CD4-positive, alpha-beta T cell treated with Interleukin-21 for 1 hour (primary cell): ENCODE results near the gene POLG2.
A peak's percentile ranks its signal among the peaks of the same experiment; 100 is the strongest.
"Not testable (repeated sequence)": the region's sequence is repeated elsewhere in the genome, so short reads cannot be mapped to it uniquely, and the experiment has no call there.

Experiments
- DNase-seq: peaks from one replicate; pipeline ENCODE4 v3.0.0-alpha.2; 2020

The POLG2 gene

DNA sequence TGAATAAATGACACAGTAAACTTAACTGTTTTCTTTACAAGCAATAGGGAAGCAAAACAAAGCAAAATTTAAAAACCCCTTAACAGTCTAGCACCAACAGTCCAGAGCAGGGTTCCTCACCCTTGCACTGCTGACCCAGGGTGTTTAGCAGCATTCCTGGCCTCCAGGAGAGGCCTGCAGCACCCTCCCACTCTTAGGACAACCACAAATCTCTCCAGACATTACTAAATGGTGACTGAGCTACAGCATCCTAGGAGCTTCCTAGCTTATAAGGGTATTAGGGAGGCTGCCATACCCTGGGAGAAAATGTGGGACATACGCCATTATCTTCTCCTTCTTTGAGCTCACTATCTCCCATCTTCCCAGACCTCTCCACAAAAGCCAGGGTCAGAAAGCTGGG lies 15.9 kb downstream of the POLG2 start:
- no peak for DNase-seq

DNA sequence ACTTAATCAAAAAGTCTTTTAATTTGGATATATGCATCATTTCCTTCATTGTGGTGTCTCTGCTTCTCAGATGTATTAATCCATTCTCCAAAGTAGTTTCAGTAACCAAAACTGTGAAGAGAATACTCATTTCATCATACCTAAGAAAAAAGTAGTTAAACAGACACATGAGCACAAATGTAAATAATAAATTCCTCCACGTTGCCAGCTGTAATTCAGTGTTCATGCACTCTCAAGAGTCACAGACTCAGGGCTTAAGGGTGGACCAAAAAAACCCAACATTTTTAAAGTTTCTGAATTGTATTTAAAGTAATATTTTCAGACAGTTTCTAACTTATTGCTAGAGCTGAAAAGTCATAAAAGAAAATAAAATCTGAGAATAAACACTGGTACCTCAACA lies 19.0 kb downstream of the POLG2 start:
- DNase-seq = no peak

DNA sequence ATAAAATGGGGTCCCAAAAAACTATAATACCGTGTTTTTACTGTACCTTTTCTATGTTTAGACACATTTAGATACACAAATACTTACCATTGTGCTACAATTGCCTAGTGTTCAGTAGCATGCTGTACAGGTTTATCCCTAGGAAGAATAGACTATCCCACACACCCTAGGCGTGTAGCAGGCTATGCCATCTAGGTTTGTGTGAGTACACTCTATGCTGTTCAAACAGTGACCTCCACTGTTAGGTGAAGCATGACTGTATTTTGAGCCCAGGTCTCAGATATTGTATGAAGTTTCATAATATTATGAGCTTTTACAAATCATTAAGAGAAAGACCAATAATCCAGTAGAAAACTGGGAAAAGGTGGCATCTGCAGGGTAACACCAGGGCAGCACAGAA lies 24.3 kb downstream of the POLG2 start:
- no peak for DNase-seq

DNA sequence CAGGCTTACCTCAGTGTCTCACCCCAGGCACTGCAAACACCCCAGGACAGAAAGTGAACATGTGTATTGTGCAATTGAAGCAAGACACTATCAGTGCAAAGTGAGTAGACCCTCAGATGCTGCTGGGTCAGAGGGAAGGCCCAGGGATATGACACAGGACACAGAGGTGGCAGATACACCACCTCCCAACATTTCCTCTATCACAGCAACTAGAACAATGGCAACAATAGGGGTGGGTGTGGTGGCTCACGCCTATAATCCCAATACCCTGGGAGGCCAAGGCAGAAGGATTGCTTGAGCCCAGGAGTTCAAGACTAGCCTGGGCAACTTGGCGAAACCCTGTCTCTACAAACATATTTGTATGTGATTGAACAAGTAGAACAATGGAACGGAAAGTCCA lies 25.4 kb downstream of the POLG2 start:
- no peak for DNase-seq

DNA sequence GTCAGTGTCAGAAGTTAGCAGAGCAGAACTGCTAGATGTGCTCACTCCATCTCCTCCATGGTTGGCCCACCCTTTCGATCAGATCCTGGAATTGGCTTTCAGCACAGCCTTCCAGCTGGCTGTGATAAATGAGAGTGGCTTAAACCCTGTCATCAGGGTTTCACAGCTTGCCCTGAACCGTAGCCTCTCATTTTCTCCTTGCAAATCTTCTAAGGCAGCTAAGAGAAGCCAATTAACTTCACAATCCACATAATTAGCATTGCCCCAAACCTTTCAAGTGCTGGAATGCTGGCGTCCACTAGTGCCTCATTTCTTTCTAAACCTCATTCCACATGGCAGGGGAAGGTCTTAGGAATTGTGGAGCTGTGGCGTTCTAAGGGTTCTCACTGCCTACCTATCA lies 26.2 kb downstream of the POLG2 start:
- DNase-seq = no peak

DNA sequence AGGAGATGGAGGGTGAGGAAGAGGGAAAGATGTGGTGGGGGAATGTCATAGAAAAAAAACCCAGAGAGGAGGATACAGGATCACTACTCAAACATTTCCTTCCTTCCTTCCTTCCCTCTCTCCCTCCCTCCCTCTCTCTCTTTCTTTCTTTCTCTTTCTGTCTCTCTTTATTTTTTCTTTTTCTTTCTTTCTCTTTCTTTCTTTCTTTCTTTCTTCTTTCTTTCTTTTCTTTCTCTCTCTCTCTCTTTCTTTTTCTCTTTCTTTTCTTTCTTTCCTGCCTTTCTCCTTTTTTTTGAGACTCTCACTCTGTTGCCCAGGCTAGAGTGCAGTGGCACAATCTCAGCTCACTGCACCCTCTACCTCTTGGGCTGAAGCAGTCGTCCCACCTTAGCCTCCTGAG lies 30.0 kb downstream of the POLG2 start:
- DNase-seq = not testable (repeated sequence)

DNA sequence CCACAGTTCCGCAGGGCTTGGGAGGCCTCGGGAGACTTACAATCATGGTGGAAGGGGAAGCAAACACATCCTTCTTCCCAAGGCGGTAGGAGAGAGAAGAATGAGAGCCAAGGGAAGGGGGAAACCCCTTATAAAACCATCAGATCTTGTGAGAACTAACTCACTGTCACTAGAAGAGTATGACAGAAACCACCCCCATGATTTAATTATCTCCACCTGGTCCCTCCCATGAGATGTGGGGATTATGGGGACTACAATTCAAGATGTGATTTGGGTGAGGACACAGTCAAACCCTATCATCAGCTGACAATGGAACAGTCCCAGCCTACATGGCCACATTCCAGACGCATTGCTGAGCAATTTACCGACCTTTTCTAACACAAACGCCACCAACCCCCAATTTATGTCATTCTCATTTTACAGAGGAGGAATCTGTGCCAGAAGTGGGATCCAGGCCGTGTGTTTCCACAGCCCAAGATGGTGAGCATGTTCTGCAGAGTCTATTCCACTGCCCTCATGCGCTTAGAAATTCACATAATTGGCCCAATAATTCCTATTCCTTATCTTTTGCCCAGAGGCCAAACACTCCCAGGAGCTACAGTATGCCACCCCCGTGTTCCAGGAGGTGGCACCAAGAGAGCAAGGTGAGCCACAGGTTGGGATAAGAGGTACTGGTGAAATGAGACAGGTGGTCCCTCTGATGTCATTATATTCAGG lies 30.7 kb downstream of the POLG2 start:
- no peak for DNase-seq

DNA sequence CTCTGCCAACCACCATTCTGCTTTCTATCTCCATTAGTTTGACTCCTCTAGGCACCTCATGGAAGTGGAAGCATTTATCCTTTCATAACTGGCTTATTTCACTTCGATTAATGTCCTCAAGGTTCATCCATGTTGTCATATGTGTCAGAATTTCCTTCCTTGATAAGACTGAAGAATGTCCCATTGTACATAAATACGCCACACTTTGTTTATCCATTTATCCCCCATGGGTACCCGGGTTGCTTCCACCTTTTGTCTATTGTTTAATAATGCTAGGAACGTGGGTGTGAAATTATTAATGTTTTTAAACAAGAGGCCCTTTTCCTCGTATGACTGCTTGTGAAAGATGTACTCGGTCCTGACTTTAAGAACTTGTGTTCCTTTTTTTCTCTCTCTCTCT lies 35.1 kb downstream of the POLG2 start:
- DNase-seq = no peak

DNA sequence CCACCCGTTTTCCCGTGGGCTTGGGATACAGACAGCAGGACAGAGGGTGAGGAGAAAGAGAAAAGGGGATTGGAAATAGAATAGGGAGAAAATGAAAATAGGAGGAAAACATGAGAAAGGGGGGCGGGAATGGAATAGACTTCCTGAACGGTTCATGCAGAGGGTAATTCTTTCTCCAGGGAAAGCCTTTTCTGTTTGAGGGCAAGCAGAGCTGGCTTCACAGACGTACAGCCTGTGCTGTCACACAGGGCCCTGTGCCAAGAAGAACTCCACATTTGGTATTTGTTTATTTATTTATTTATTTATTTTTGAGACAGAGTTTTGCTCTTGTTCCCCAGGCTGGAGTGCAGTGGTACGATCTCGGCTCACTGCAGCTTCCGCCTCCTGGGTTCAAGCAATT lies 35.9 kb downstream of the POLG2 start:
- no peak for DNase-seq

DNA sequence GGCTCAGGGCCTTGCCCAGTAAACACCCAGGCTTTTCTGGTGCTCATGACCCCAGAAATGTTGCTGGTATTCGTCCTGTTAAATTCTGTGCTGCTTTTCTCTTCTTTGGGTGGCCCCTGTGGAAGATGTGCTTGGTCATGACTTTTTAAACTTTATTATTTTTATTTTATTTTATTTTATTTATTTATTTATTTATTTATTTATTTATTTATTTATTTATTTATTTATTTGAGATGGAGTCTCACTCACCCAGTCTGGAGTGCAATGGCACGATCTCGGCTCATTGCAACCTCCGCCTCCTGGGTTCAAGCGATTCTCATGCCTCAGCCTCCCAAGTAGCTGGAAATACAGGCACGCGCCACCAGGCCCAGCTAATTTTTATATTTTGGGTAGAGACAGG lies 37.0 kb downstream of the POLG2 start:
- DNase-seq = not testable (repeated sequence)

DNA sequence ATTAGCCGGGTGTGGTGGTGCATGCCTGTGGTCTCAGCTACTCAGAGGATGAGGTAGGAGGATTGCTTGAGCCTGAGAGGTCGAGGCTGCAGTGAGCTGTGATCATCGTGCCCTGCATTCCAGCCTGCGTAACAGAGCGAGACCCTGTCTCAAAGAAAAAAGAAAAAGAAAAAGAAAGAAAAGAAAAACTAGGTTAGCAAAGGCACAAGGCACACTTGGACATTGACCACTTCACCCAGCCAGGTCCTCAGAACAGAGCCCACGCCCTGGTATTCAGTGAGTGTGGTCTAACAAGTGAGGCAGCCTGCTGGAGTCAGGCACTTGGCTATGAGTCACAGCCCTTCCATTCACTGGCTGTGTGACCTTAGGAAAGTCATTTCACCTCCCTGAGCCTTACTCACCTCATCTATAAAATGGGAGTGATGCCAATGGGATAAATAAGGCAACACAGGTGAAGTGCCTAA lies 37.5 kb downstream of the POLG2 start:
- DNase-seq = no peak

DNA sequence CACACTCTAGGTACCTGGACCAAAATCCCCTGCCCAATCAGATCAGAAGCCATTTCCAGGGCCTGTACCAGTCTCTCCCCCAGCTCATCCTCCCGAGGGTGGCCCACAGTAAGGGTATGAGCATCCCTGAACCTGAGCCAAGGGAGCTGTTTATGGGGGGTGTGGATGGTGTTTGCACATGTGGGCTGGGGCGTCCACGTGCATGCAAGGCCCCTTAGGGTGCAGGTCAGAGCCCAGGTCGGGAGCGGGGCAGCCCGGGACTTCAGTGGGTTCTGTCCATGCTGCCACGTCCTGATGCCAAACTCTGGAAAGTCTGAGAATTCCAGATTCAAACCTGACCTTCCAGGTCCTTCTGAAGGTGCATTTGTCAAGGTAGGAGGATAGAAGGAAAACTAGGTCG lies 38.1 kb downstream of the POLG2 start:
- DNase-seq = no peak

DNA sequence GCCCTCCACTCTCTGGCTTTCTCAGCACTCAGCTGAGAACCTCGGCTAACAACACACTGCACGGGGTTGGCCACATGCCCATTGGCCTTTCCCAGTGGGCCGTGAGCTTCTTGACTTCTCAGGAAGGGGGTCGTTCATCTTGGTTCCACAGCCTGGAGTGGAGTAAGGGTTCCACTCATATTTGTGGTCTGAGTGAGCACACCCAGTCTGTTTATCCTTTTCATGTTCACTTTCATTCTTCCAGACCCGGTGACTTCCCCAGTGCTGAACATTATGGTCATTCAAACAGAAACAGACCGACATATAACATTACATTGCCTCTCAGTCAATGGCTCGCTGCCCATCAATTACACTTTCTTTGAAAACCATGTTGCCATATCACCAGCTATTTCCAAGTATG lies 39.7 kb downstream of the POLG2 start:
- no peak for DNase-seq

DNA sequence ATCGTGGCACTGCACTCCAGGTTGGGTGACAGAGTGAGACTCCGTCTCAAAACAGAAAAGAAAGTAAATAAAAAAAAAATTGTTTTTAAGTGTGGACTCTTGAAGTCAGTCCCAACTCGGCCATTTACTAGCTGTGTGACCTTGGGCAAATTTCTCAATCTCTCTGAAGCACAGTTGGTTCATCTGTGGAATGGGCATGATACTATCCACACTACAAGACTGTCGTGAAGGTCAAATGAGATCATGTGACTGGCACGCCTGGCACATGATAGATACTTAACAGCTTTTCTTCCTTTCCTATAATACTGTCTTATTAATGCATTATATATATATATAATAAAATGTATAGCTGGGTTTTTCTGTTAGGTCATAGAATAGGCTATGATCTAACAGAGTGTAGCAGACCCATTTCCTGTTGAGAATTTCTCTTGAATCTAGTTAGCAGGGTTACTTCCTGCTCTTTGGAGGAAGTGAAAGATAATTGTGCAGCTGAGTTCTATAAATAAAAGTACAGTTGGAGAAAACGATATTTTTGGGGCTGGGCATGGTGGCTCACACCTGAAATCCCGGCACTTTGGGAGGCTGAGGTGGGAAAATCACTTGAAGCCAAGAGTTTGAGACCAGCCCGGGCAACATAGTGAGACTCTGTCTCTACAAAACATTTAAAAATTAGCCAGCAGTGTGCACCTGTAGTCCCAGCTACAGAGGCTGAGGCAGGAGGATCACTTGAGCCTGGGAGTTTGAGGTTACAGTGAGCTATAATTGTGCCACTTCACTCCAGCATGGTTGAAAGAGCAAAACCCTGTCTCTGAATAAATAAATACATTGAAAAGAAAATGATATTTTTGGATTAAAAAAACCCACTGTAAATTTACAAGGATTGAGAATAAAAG lies 40.6 kb downstream of the POLG2 start:
- peak; percentile 25 for DNase-seq

DNA sequence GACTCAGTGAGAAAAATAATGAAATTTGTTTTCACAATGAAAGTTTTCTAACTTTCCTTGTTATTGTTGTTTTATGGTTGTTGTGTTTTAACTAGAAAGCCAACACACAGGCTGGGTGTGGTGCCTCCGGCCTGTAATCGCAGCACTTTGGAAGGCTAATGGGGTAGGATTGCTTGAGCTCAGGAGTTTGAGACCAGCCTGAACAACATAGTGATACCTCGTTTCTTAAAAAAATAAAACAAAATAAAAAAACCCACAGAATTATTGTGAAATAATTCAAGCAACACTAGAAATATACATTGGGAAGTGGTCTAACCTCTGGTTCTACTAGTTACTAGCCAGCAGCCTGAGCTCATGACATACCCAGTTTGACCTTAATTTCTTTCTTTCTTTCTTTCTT lies 47.3 kb downstream of the POLG2 start:
- no peak for DNase-seq

DNA sequence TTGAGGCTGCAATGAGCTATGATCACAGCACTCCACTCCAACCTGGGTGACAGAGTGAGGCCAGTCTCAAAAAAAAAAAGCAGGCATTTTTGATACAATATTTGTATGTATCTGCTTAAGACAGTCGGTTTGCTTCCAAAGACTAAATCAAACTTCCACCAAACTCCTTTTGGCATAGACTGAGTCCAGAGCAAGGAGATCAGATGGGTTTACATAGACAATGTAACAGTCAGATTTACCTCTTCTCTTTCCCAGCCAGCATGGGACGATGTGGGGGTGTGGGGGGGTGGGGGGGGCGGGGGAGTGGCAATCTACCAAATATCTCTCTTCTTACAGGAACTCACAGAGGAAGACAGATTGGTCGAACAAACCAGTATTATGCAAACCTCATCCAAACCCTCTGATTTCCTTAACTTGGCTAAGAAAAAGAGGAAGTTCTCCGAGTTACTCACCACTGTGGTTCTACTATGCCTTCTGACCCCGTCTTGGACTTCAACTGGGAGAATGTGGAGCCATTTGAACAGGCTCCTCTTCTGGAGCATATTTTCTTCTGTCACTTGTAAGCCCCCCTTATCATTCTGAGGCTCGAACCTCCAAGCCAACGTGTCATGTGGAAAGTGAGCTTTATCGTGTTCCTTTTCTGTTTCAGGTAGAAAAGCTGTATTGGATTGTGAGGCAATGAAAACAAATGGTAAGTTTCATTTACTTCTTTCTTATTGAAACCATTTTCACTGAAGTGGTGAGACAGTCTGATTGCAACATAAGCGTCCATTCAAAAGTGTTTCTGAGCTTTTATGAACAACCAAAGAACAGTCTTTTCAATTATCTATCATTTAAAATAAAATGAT lies 48.0 kb downstream of the POLG2 start, which contains the start of gene MILR1:
MILR1 (plus strand) TSS at position 451 of the 848 bp plus-strand sequence; CDS start at position 505, 54 bp downstream.
- DNase-seq = peak; percentile 28

DNA sequence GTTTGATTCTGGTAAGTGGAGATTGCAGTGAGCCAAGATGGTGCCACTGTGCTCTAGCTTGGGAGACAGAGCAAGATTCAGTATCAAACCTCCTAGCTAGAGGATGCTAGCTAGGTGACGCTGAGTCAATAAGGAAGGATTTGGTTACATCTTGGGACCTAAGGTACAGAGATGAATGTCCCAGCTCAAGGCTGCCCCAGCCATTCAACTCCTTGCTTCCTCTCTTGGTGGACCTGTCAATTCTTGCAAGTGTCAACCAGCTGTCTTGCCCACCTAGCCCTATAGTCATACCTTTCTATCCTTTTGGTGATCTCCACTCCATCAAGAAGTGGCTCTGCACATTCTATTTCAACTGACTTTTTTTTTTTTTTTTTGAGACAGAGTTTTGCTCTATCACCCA lies 49.3 kb downstream of the POLG2 start:
- no peak for DNase-seq

DNA sequence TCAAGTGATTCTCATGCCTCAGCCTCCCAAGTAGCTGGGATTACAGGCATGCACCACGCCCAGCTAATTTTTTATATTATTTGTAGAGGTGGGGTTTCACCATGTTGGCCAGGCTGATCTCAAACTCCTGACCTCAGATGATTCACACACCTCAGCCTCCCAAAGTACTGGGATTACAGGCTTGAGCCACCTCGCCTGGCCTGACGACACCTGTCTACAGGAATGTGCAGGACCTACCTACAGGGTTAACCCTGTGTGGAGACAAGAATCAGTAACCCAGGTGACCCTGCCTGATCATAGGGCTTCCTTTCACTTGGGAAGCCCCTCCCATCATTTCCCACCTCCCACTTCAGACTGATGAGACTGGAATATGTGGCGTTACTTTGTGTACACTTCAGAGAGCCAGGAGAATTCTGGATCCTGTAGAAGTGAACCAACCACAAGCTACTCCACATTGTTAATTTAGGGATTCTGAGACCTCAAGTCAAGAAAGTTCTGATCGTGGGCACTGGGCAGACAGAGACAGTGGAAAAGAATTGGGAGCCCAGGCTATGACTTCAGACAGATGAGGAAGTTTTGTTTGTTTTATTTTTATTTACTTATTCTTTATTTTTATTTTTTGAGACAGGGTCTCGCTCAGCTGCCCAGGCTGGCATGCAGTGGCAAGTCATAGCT lies 53.6 kb downstream of the POLG2 start:
- no peak for DNase-seq

DNA sequence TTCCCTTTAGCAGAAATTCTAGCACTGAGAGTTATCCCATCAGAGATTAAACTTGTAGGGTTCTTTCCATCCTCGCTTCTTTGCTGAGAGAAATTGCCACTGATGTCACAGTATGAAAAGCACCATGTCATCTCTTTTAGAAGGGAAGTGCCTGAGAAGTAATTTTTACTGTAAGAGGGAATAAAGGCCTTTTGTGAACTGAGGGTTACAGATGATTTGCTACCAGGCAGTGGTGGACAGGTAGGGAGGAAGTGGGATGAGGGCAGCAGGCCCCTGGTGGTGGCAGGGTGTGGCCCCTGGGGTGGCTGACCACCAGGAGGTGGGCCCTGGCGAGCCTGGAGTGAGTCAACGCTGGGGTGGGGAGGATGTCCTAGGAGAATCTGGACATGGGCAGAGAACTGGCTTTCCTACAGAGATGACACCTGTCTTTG lies 54.3 kb downstream of the POLG2 start:
- DNase-seq = no peak

DNA sequence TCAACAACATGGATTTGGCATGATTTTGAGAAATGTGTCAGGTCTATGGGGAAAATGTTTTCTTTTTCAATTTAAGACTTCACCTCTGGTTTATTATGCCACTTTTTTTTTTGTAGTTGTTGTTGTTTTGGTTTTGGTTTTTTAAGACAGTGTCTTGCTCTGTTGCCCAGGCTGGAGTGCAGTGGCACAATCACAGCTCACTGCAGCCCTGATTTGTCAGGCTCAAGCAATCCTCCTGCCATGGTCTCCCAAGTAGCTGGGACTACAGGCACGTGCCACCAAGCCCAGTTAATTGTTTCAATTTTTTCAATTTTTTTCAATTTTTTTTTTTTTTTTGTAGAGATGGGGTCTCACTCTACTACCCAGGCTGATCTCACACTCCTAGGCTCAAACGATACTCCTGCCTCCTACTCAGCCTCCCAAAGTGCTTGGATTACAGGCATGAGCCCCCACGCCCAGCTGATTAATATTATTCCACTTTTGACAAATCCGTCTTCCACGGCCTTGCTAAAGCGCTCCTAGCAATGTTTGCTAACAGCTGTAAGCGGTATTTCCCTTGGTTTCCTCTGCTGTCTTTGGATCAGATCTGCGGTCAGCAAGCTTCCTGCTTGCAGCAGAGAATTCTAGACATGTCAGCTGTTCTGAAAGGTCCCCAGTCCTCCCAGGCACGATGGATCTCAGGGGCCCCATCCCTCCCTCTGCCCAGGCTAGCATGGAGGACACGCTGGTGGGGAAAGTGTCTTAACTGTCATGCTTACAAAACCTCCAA lies 54.9 kb downstream of the POLG2 start:
- peak; percentile 51 for DNase-seq

DNA sequence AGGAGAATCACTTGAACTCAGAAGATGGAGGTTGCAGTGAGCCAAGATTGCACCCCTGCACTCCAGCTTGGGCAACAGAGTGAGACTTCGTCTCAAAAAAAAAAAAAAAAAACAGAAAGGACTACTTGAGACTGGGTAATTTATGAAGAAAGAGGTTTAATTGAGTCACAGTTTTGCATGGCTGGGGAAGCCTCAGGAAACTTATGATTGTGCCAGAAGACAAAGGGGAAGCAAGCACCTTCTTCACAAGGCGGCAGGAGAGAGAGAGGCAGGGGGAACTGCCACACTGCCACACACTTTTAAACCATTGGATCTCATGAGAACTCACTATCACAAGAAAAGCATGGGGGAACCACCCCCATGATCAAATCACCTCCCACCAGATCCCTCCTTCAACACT lies 56.9 kb downstream of the POLG2 start:
- DNase-seq = no peak

DNA sequence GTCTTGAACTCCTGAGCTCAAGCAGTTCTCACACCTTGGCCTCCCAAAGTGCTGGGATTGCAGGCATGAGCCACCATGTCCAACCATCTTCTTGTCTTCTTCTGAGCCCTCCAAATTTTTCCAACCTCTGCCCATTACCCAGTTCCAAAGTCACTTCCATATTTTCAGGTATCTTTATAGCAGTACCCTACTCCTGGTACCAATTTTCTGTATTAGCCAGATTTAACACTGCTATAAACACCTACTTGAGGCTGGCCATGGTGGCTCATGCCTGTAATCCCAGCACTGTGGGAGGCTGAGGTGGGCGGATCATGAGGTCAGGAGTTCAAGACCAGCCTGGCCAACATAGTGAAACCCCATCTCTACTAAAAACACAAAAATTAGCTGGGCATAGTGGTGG lies 57.3 kb downstream of the POLG2 start:
- not testable (repeated sequence) for DNase-seq
